Hepatocyte (in vitro differentiated cells): Measurements from ENCODE around the gene FAM227B.
"Not testable (repeated sequence)": the region's sequence is repeated elsewhere in the genome, so short reads cannot be mapped to it uniquely, and the experiment has no call there.

Source experiments
- EZH2 ChIP-seq: fragments of 200-600 bp; sonication (generic); IDR thresholded peaks from 2 replicates; pipeline ENCODE4 v1.6.1; 2016; ENCODE audit warnings: antibody characterized with exemption, mild to moderate bottlenecking, borderline replicate concordance
- EZH2phosphoT487 ChIP-seq: fragments of 200-600 bp; sonication (generic); IDR thresholded peaks from one replicate; pipeline ENCODE4 v1.6.1; 2018; ENCODE audit warnings: antibody characterized with exemption, mild to moderate bottlenecking, low read depth, moderate library complexity; ENCODE audit not compliant: unreplicated experiment, severe bottlenecking
- TF ChIP-seq, protein P1 (sequence below): fragments of 200-600 bp; sonication (generic); IDR thresholded peaks from 2 replicates; pipeline ENCODE4 v1.5.1; 2016; ENCODE audit warnings: antibody characterized with exemption, mild to moderate bottlenecking; ENCODE audit not compliant: poor library complexity

- TF ChIP-seq, protein P1, sequence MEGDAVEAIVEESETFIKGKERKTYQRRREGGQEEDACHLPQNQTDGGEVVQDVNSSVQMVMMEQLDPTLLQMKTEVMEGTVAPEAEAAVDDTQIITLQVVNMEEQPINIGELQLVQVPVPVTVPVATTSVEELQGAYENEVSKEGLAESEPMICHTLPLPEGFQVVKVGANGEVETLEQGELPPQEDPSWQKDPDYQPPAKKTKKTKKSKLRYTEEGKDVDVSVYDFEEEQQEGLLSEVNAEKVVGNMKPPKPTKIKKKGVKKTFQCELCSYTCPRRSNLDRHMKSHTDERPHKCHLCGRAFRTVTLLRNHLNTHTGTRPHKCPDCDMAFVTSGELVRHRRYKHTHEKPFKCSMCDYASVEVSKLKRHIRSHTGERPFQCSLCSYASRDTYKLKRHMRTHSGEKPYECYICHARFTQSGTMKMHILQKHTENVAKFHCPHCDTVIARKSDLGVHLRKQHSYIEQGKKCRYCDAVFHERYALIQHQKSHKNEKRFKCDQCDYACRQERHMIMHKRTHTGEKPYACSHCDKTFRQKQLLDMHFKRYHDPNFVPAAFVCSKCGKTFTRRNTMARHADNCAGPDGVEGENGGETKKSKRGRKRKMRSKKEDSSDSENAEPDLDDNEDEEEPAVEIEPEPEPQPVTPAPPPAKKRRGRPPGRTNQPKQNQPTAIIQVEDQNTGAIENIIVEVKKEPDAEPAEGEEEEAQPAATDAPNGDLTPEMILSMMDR, result not testable (repeated sequence)
- not testable (repeated sequence) for TF ChIP-seq EZH2, EZH2phosphoT487
Measured at GRCh38 chr15:49512739-49513138, 107.9 kb downstream of the FAM227B start.
